ENCODE results near the gene MMP3.
"Not testable (repeated sequence)": the region's sequence is repeated elsewhere in the genome, so short reads cannot be mapped to it uniquely, and the experiment has no call there.

MMP3 gene

GRCh38 chr11:102843489-102843888 is at the start of gene MMP3:
TSS of gene MMP3 (minus strand) at chr11:102843609. CDS start at chr11:102843546, 63 bp downstream.
- no peak for DNase-seq (ENCODE audit: low read depth)

- no peak for DNase-seq (ENCODE audit: low read depth)
Measured at GRCh38 chr11:102891736-102892135, 48.3 kb upstream of the MMP3 start.

- no peak for DNase-seq (ENCODE audit: low read depth)
Measured at GRCh38 chr11:102886999-102887398, 43.6 kb upstream of the MMP3 start.

GRCh38 chr11:102883141-102883540 is 39.7 kb upstream of the MMP3 start:
- no peak for DNase-seq (ENCODE audit: low read depth)

- no peak for DNase-seq (ENCODE audit: low read depth)
Measured at GRCh38 chr11:102882389-102883024, 39.1 kb upstream of the MMP3 start.

GRCh38 chr11:102879801-102880200 is 36.4 kb upstream of the MMP3 start:
- no peak for DNase-seq (ENCODE audit: low read depth)

GRCh38 chr11:102878595-102878994 is 35.2 kb upstream of the MMP3 start:
- DNase-seq (ENCODE audit: low read depth), result no peak

GRCh38 chr11:102874852-102875251 is 31.4 kb upstream of the MMP3 start, which contains the start of gene MMP12:
TSS of gene MMP12 (minus strand) at chr11:102874982. CDS start at chr11:102874937, 45 bp downstream.
- no peak for DNase-seq (ENCODE audit: low read depth)

- not testable (repeated sequence) for DNase-seq (ENCODE audit: low read depth)
Measured at GRCh38 chr11:102869354-102869964, 26.1 kb upstream of the MMP3 start.

GRCh38 chr11:102868339-102868738 is 24.9 kb upstream of the MMP3 start:
- DNase-seq (ENCODE audit: low read depth), result no peak

- DNase-seq (ENCODE audit: low read depth), result no peak
Measured at GRCh38 chr11:102864724-102865123, 21.3 kb upstream of the MMP3 start.

GRCh38 chr11:102853956-102854355 is 10.5 kb upstream of the MMP3 start:
- no peak for DNase-seq (ENCODE audit: low read depth)

GRCh38 chr11:102853055-102853454 is 9.6 kb upstream of the MMP3 start:
- DNase-seq (ENCODE audit: low read depth), result no peak

GRCh38 chr11:102850973-102851745 is 7.8 kb upstream of the MMP3 start:
- DNase-seq (ENCODE audit: low read depth), result no peak

- DNase-seq (ENCODE audit: low read depth), result no peak
Measured at GRCh38 chr11:102849311-102849710, 5.9 kb upstream of the MMP3 start.

GRCh38 chr11:102846292-102846691 is 2.9 kb upstream of the MMP3 start:
- DNase-seq (ENCODE audit: low read depth), result no peak

GRCh38 chr11:102842930-102843329 is 479 bp downstream of the MMP3 start:
- no peak for DNase-seq (ENCODE audit: low read depth)

GRCh38 chr11:102840018-102840417 is 3.4 kb downstream of the MMP3 start:
- DNase-seq (ENCODE audit: low read depth), result no peak

- DNase-seq (ENCODE audit: low read depth), result no peak
Measured at GRCh38 chr11:102837646-102838045, 5.8 kb downstream of the MMP3 start.

GRCh38 chr11:102837156-102837555 is 6.3 kb downstream of the MMP3 start:
- no peak for DNase-seq (ENCODE audit: low read depth)

GRCh38 chr11:102836290-102836875 is 7.0 kb downstream of the MMP3 start:
- DNase-seq (ENCODE audit: low read depth), result no peak

GRCh38 chr11:102833731-102834130 is 9.7 kb downstream of the MMP3 start:
- no peak for DNase-seq (ENCODE audit: low read depth)

GRCh38 chr11:102832612-102833011 is 10.8 kb downstream of the MMP3 start:
- DNase-seq (ENCODE audit: low read depth), result no peak

All from activated T-cell treated with anti-CD3 and anti-CD28 coated beads for 24 hours (primary cell).